NCI-H128 (cell line): ENCODE results near the gene UTP4.
"Not testable (repeated sequence)": the region's sequence is repeated elsewhere in the genome, so short reads cannot be mapped to it uniquely, and the experiment has no call there.

Experiments
- DNase-seq: peaks from one replicate; lab custom pipeline; 2025; ENCODE audit not compliant: unreplicated experiment; lab: John Stamatoyannopoulos, UW

UTP4 gene

GRCh38 chr16:69109486-69110270 lies 22.8 kb upstream of the UTP4 start:
- DNase-seq, result no peak

DNA sequence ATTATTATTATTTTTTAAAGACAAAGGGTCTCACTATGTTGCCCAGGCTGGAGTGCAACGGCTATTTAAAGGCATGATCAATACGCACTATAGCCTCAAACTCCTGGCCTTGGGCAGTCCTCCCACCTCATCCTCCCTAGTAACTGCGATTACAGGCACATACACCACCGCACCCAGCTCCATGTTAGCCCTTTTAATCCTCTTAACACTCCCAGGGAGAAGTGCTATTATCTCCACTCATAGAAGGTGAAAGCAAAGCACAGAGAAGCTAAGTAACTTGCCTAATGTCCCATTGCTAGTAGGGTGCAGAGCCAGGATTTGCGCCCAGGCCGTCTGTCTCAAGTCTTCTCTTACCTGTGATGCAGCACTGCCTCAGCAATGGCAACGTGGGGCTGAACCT lies 22.0 kb upstream of the UTP4 start:
- no peak for DNase-seq

- no peak for DNase-seq
Observed at GRCh38 chr16:69111216-69111875, 21.1 kb upstream of the UTP4 start.

DNA sequence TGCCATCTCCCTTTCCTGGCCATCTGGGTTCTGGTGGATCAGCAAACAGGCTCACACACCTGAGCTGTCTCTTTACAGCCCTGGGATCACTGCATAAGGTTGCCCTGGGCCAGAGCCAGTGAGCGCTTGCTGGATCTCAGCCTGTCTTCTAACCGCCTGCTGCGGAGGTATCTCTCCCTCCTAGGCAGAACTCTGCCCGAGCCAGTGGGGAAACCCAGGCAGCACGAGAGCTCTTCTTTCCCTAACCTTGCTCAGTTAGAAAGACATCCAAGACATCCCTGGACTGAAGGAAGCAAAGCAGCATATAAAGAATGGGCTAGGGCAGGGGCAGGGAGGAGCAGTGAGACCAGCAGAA lies 20.6 kb upstream of the UTP4 start:
- no peak for DNase-seq

- DNase-seq, result no peak
Observed at GRCh38 chr16:69112285-69113129, 19.9 kb upstream of the UTP4 start.

DNA sequence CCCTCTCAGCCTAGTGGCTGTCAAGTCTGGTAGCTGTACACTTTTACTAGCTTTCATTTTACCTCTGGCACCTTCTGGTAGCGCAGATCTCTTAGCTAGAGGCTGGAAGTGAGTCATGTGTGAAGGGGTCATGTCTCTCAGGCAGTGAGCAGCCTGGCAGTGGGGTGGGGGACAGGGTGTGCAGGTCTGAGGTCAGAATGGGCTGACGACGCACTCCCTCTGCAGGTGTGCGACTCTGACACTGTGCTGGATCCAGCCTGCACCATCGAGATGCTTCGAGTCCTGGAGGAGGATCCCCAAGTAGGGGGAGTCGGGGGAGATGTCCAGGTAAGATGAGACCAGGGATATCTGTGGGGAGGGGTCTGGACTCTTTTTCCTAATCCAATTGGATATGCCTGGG lies 19.2 kb upstream of the UTP4 start:
- DNase-seq, result no peak

- no peak for DNase-seq
Observed at GRCh38 chr16:69114346-69114975, 18.0 kb upstream of the UTP4 start.

DNA sequence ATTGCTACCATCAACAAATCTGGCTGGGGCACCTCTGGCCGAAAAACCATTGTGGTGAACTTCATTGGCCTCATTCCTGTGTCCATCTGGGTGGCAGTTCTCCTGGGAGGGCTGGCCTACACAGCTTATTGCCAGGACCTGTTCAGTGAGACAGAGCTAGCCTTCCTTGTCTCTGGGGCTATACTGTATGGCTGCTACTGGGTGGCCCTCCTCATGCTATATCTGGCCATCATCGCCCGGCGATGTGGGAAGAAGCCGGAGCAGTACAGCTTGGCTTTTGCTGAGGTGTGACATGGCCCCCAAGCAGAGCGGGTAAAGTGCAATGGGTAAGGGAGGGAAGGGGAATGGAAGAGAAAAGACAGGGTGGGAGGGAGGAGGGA lies 17.5 kb upstream of the UTP4 start:
- DNase-seq, result no peak

DNA sequence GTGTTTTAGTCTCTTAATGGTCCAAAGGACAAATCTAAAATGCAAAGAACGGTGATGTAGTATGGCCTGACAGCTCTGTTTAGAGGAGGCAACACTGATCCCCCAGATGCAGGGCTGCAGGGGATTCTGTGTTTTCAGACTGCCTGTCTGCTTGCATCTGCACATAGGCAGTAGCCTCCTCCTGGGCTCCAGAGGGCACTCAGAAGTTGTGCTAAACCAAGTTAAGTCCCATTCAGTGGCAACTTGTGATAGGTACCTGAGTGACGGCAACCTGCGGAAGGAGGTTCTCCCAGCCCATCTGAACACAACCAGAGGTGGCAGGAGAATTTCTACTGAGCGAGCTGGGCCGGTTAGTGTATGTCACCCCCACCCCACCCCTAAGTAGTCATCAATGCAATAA lies 17.1 kb upstream of the UTP4 start:
- DNase-seq, result no peak

DNA sequence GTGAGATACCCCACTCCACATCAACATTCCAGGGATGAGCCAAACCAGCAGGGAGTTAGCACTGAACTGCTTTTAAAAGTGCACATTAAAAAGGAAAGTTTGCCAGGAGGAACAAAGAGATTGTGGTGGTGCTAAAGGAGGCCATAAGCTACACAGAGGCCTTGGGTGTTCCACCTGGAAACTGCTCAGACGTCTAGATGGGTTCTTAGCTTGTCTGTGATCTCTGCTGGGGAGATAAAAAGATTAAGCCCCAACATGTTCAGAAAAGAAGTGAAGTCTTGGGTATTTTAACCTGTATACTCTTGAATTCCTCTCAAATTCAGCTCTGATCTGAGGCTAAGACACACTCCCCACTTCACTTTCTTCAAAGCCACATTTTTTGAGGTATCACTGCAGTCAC lies 16.6 kb upstream of the UTP4 start:
- no peak for DNase-seq

DNA sequence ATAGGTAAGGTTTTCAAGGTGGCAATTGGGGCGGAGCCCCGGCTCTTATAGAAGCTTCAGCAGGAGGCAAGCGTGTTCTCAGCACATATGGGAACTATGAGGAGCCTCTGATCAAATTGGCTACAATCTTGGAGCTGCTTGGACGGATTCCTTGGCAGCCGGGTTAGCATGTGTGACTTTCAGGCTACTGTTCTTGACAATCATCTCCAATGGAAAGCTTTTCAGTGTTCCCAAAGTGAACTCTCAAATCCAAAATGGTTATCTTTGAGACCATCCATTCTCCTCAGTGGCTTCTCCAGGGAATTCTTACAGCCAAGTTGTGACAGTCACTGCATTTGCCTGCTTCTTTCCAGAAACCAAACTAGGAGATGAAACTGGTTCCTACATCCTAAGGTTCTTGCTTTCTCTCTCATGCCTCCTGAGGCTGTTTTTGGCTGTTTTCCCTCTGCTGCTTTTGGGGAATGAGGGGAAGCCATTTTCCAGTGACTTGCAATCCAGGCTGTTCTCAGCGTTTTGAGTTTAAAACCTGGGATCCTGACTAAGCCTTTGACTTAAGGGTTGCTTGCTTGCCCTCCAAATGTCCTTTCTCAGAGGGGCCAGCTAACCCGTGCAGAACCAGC lies 16.1 kb upstream of the UTP4 start:
- no peak for DNase-seq

- DNase-seq, result no peak
Observed at GRCh38 chr16:69116906-69117305, 15.5 kb upstream of the UTP4 start.

- no peak for DNase-seq
Observed at GRCh38 chr16:69118468-69118867, 14.0 kb upstream of the UTP4 start.

GRCh38 chr16:69118994-69119393 lies 13.5 kb upstream of the UTP4 start:
- DNase-seq, result no peak

- DNase-seq, result no peak
Observed at GRCh38 chr16:69119536-69119935, 12.9 kb upstream of the UTP4 start.

DNA sequence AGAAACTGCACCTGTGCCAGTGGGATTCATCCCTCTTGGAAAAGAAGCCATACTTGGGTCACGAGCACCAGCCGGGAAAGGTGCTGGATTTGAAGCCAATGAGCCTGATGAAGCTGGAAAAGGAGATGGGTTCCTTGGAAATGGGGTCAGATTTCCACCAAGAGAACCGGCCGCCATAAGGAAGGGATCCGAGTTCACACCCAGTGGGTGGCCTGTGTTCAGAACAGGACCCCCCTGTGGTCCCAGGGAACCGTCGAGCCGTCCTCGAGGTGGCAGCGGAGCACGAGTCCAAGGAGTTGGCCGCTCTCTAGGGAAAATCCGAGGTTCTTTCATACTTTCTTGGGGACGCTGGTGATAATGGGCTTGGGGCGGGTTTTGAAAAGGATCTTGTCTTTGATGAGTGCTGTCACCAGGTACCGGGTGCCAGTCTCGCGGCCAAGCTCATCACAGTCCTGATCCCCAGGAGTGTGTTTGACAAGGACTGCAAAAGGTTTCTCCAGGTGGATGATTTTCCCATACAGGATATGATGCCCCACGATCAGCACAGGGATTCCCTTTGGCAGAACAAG lies 12.3 kb upstream of the UTP4 start:
- no peak for DNase-seq

- peak; percentile 59 for DNase-seq
Observed at GRCh38 chr16:69123910-69124309, 8.5 kb upstream of the UTP4 start.

- DNase-seq, result not testable (repeated sequence)
Observed at GRCh38 chr16:69124406-69124805, 8.0 kb upstream of the UTP4 start.

- not testable (repeated sequence) for DNase-seq
Observed at GRCh38 chr16:69124961-69125360, 7.5 kb upstream of the UTP4 start.

DNA sequence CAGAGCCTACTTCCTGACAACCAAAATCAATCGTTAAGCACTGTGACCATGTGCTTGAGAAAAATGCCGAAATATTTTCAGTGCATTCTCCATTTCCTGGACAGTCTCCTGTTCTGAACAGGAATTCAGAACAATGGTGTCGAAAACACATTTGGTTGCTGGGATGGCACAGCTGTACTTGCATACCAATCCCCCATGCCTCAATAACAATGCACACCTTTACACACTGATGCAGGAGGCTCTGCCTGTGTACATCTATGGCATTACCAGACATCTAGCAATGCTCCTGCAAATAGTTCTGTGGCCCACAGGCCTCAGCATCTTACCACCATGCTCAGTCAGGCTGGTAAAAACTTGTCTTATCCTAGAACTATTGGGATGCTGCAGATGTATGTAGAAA lies 6.2 kb upstream of the UTP4 start:
- no peak for DNase-seq

DNA sequence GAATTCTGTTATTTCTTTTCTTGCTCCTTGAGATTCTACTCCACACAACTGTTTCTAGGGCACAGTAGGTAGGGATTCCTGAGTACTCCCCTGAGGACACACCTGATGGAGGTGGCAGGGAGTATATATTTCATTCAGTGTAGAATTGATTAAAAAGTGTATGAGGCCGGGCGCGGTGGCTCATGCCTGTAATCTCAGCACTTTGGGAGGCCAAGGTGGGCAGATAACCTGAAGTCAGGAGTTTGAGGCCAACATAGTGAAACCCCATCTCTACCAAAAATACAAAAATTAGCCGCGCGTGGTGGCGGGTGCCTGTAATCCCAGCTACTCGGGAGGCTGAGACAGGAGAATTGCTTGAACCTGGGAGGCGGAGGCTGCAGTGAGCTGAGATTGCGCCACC lies 5.6 kb upstream of the UTP4 start:
- not testable (repeated sequence) for DNase-seq
